HCT116 (cell line): ENCODE results near the gene LARP1. TPM values are rescaled to one million over a fixed set of nuclear protein-coding genes. Genes with fewer than 3 reads are reported as not detected.

Experiments
- ATAC-seq: fragments of 200-7000 bp; cut with Tn5 transposase; 2 replicates; pipeline ENCODE4 v1.9.1; 2020; ENCODE audit warnings: mild to moderate bottlenecking, moderate library complexity
- BruUV-seq: library from RNA; stranded (reverse); fragments of 400-500 nt; replicated peaks from 2 replicates; lab custom pipeline; 2021; lab: Mats Ljungman, UMichigan
- CTCF ChIA-PET: fragments of 300-600 bp; sonication (Branson Sonifier 250); formaldehyde crosslinking; loops from one replicate; lab custom pipeline; 2021; ENCODE audit warnings: antibody characterized with exemption; lab: Charles Lee
- POLR2A ChIA-PET: fragments of 300-600, 350-600 bp; sonication (Branson Sonifier 250); formaldehyde crosslinking; loops from one replicate; lab custom pipeline; 2021; ENCODE audit warnings: antibody characterized with exemption; lab: Charles Lee
- RAD21 ChIA-PET, 2 experiments: fragments of 300-600 bp; sonication (Branson Sonifier 250); formaldehyde crosslinking; loops; one replicate each; lab custom pipeline; 2023; ENCODE audit warnings: low total read pairs in 2 of 2; ENCODE audit not compliant: uncharacterized antibody in 2 of 2, unreplicated experiment in 2 of 2, low non-redundant PET in 1 of 2; lab: Charles Lee
- DNase-seq: peaks from one replicate; pipeline ENCODE4 v3.0.0-alpha.2; 2010; ENCODE audit warnings: low read depth, low spot score
- H2AFZ ChIP-seq: fragments of 200-600 bp; shearing (Covaris generic), sonication (generic); 2 replicates; pipeline ENCODE4 v1.6.1; 2017; ENCODE audit warnings: low read depth, mixed run types, mixed read lengths, antibody characterized with exemption, low read length; ENCODE audit not compliant: poor library complexity, severe bottlenecking
- H3K27ac ChIP-seq: 2 replicates; pipeline ENCODE4 v1.5.1; 2012; ENCODE audit warnings: low read depth, low read length
- H3K27me3 ChIP-seq: fragments of 200-600 bp; sonication (generic); 2 replicates; pipeline ENCODE4 v1.6.1; 2016; ENCODE audit warnings: mixed run types, low read length, mixed read lengths; ENCODE audit not compliant: insufficient read depth
- H3K36me3 ChIP-seq, 2 experiments: fragments of 200-500 bp in 1 of 2; fragments of 200-600 bp in 1 of 2; sonication (Bioruptor generic) in 1 of 2; sonication (generic) in 1 of 2; 2 replicates each; pipeline versions ENCODE4 v1.5.1 to v1.6.1; 2014 to 2016; ENCODE audit warnings: low read length in 2 of 2, inconsistent platforms in 1 of 2, mixed read lengths in 1 of 2, mixed run types in 1 of 2; ENCODE audit not compliant: insufficient read depth in 2 of 2, control insufficient read depth in 1 of 2
- H3K4me1 ChIP-seq, 2 experiments: fragments of 200-600 bp in 1 of 2; sonication (generic) in 1 of 2; 2 replicates each; pipeline versions ENCODE4 v1.5.1 to v1.6.1; 2012 to 2017; ENCODE audit warnings: low read length in 2 of 2, inconsistent platforms in 1 of 2, mild to moderate bottlenecking in 1 of 2, mixed read lengths in 1 of 2, mixed run types in 1 of 2, moderate library complexity in 1 of 2; ENCODE audit not compliant: insufficient read depth in 2 of 2, control insufficient read depth in 1 of 2
- H3K4me2 ChIP-seq: fragments of 200-600 bp; sonication (generic); 2 replicates; pipeline ENCODE4 v1.6.1; 2017; ENCODE audit warnings: mixed run types, low read length, mixed read lengths
- H3K4me3 ChIP-seq, 2 experiments: fragments of 200-600 bp in 1 of 2; sonication (generic) in 1 of 2; replicated peaks in 1 of 2; 2 replicates each; pipeline ENCODE4 v1.5.1; 2011 to 2016; ENCODE audit warnings: low read length in 2 of 2, control low read depth in 1 of 2, low read depth in 1 of 2, mild to moderate bottlenecking in 1 of 2, mixed read lengths in 1 of 2, mixed run types in 1 of 2
- H3K79me2 ChIP-seq: fragments of 200-600 bp; sonication (generic); 2 replicates; pipeline ENCODE4 v1.6.1; 2017; ENCODE audit warnings: mild to moderate bottlenecking, mixed run types, low read length, moderate library complexity, mixed read lengths; ENCODE audit not compliant: insufficient read depth
- H3K9ac ChIP-seq: fragments of 200-600 bp; sonication (generic); 2 replicates; pipeline ENCODE4 v1.6.1; 2016; ENCODE audit warnings: low read length, mixed read lengths
- H3K9me2 ChIP-seq: fragments of 200-600 bp; sonication (generic), shearing (Covaris generic); 2 replicates; pipeline ENCODE4 v1.6.1; 2017; ENCODE audit warnings: mixed run types, mild to moderate bottlenecking, moderate library complexity; ENCODE audit not compliant: insufficient read depth
- H3K9me3 ChIP-seq, 2 experiments: fragments of 200-500 bp in 1 of 2; fragments of 200-600 bp in 1 of 2; sonication (Bioruptor generic) in 1 of 2; sonication (generic) in 1 of 2; 2 replicates each; pipeline ENCODE4 v1.6.1; 2014 to 2017; ENCODE audit warnings: low read length in 2 of 2, mixed read lengths in 2 of 2, inconsistent platforms in 1 of 2, low read depth in 1 of 2, mild to moderate bottlenecking in 1 of 2, mixed run types in 1 of 2, moderate library complexity in 1 of 2; ENCODE audit not compliant: control insufficient read depth in 1 of 2, insufficient read depth in 1 of 2
- H4K20me1 ChIP-seq: fragments of 200-600 bp; sonication (generic), shearing (Covaris generic); 2 replicates; pipeline ENCODE4 v1.6.1; 2017; ENCODE audit warnings: mixed run types, mild to moderate bottlenecking, moderate library complexity; ENCODE audit not compliant: insufficient read depth
- CEBPB ChIP-seq: IDR thresholded peaks from 2 replicates; pipeline ENCODE4 v1.6.1; 2012; ENCODE audit warnings: low read depth
- ELF1 ChIP-seq: IDR thresholded peaks from 2 replicates; pipeline ENCODE4 v1.6.1; 2012; ENCODE audit warnings: low read depth, borderline replicate concordance
- RAD21 ChIP-seq: IDR thresholded peaks from 2 replicates; pipeline ENCODE4 v1.6.1; 2012; ENCODE audit warnings: low read depth, mild to moderate bottlenecking
- SRF ChIP-seq: IDR thresholded peaks from 2 replicates; pipeline ENCODE4 v1.6.1; 2012; ENCODE audit warnings: low read depth
- YY1 ChIP-seq: IDR thresholded peaks from 2 replicates; pipeline ENCODE4 v1.6.1; 2011; ENCODE audit warnings: low read length, low read depth, moderate library complexity, mild to moderate bottlenecking; ENCODE audit not compliant: insufficient replicate concordance; ENCODE audit errors: extremely low read depth
- ZFX ChIP-seq: fragments of 450-650 bp; IDR thresholded peaks from 2 replicates; pipeline ENCODE4 v1.6.1; 2017
- intact Hi-C: fragments of 100-400 bp; cut with micrococcal nuclease; formaldehyde crosslinking; loops from 2 replicates; pipeline ENCODE4 v1.10.0; 2022
- total RNA-seq: library from RNA; stranded (reverse); gene quantifications from one replicate; pipeline ENCODE4 v1.2.1, GENCODE V29; 2021; ENCODE audit not compliant: unreplicated experiment
- TF ChIP-seq, protein P1 (sequence below), 3 experiments: fragments of 200-600 bp in 1 of 3; sonication (generic) in 1 of 3; IDR thresholded peaks in 2 of 3; conservative IDR thresholded peaks in 1 of 3; 2 replicates each; pipeline ENCODE4 v1.5.1; 2012 to 2017; ENCODE audit warnings: low read depth in 2 of 3, low read length in 2 of 3, antibody characterized with exemption in 1 of 3, borderline replicate concordance in 1 of 3, control low read depth in 1 of 3, mild to moderate bottlenecking in 1 of 3, mixed read lengths in 1 of 3, mixed run types in 1 of 3, moderate library complexity in 1 of 3; ENCODE audit not compliant: insufficient read depth in 1 of 3
- TF ChIP-seq, protein P2 (sequence below): IDR thresholded peaks from 2 replicates; pipeline ENCODE4 v1.6.1; 2012; ENCODE audit warnings: low read depth
- TF ChIP-seq, protein P3 (sequence below): IDR thresholded peaks from 2 replicates; pipeline ENCODE4 v1.6.1; 2012
- TF ChIP-seq, protein P4 (sequence below): IDR thresholded peaks from 2 replicates; pipeline ENCODE4 v1.6.1; 2012

Gene LARP1
- total RNA-seq, 1 experiment from 2014 or later = 201 TPM

DNA sequence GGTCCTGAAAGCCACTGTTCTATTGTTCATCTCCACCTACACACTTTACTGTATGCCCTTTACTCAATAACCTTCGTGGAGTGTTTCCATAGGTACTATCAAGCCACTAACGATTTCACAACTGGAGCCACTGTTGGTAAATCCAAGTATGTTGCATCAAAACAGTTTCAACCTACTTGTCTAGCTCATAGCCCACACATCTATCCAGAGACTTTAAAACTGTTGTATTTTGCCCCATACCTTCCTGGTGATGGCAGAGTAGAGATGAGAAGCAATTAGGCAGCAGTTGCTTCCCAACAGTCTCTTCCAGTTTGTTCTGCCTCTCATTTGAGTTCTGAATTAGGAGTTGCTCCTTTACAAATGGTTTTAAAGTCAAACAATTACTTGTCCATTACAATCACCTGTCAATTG is 94.6 kb downstream of the LARP1 start:
- TF ChIP-seq CEBPB (no peak), ZFX (no peak), ELF1 (no peak), RAD21 (no peak), SRF (no peak), YY1 (no peak)
- TF ChIP-seq, protein P1, sequence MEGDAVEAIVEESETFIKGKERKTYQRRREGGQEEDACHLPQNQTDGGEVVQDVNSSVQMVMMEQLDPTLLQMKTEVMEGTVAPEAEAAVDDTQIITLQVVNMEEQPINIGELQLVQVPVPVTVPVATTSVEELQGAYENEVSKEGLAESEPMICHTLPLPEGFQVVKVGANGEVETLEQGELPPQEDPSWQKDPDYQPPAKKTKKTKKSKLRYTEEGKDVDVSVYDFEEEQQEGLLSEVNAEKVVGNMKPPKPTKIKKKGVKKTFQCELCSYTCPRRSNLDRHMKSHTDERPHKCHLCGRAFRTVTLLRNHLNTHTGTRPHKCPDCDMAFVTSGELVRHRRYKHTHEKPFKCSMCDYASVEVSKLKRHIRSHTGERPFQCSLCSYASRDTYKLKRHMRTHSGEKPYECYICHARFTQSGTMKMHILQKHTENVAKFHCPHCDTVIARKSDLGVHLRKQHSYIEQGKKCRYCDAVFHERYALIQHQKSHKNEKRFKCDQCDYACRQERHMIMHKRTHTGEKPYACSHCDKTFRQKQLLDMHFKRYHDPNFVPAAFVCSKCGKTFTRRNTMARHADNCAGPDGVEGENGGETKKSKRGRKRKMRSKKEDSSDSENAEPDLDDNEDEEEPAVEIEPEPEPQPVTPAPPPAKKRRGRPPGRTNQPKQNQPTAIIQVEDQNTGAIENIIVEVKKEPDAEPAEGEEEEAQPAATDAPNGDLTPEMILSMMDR (IDR thresholded peaks at IDR 0.05 in 2 of 3, conservative IDR thresholded peaks at IDR 0.05 in 1 of 3; ENCODE audit: borderline replicate concordance in 1 of 3, insufficient read depth in 1 of 3, low read depth in 2 of 3, low read length in 2 of 3) = no peak
- TF ChIP-seq, protein P2, sequence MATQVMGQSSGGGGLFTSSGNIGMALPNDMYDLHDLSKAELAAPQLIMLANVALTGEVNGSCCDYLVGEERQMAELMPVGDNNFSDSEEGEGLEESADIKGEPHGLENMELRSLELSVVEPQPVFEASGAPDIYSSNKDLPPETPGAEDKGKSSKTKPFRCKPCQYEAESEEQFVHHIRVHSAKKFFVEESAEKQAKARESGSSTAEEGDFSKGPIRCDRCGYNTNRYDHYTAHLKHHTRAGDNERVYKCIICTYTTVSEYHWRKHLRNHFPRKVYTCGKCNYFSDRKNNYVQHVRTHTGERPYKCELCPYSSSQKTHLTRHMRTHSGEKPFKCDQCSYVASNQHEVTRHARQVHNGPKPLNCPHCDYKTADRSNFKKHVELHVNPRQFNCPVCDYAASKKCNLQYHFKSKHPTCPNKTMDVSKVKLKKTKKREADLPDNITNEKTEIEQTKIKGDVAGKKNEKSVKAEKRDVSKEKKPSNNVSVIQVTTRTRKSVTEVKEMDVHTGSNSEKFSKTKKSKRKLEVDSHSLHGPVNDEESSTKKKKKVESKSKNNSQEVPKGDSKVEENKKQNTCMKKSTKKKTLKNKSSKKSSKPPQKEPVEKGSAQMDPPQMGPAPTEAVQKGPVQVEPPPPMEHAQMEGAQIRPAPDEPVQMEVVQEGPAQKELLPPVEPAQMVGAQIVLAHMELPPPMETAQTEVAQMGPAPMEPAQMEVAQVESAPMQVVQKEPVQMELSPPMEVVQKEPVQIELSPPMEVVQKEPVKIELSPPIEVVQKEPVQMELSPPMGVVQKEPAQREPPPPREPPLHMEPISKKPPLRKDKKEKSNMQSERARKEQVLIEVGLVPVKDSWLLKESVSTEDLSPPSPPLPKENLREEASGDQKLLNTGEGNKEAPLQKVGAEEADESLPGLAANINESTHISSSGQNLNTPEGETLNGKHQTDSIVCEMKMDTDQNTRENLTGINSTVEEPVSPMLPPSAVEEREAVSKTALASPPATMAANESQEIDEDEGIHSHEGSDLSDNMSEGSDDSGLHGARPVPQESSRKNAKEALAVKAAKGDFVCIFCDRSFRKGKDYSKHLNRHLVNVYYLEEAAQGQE = no peak
- TF ChIP-seq, protein P3, sequence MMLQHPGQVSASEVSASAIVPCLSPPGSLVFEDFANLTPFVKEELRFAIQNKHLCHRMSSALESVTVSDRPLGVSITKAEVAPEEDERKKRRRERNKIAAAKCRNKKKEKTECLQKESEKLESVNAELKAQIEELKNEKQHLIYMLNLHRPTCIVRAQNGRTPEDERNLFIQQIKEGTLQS = no peak
- TF ChIP-seq, protein P4, sequence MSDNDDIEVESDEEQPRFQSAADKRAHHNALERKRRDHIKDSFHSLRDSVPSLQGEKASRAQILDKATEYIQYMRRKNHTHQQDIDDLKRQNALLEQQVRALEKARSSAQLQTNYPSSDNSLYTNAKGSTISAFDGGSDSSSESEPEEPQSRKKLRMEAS = no peak
- BruUV-seq = no TSS peak
- H2AFZ ChIP-seq = no peak overlapping the region
- H3K36me3 ChIP-seq = no peaks in the 10 kb centered on the region
- H3K27me3 ChIP-seq = no peaks in the 10 kb centered on the region
- ATAC-seq (no peak), DNase-seq (no peak)
- H3K27ac ChIP-seq = no peak overlapping the region
- H3K4me1 ChIP-seq = no peaks in the 10 kb centered on the region
- no peak overlapping the region for H3K4me3 ChIP-seq
- H3K79me2 ChIP-seq = no peaks in the 10 kb centered on the region
- ChIA-PET CTCF (no interaction called here), POLR2A (no interaction called here), RAD21 (no interaction called here)
- no peaks in the 10 kb centered on the region for H3K9me2 ChIP-seq
- no peaks in the 10 kb centered on the region for H3K9me3 ChIP-seq
- H4K20me1 ChIP-seq = no peaks in the 10 kb centered on the region
- no peak overlapping the region for H3K4me2 ChIP-seq
- intact Hi-C loops = loop anchor here (10.0 kb wide), 1 partner anchor 165 kb away; no protein-coding TSS in a partner anchor
- no peak overlapping the region for H3K9ac ChIP-seq
